Heart left ventricle (tissue), 13 donors: ENCODE measurements around the gene ATP11B.

Experiments used
- CTCF ChIP-seq, 12 donors: fragments of 200-600 bp; sonication (generic) in 4 of 12; IDR thresholded peaks; one replicate each; pipeline versions ENCODE4 v1.5.0 to v1.8.0; 2018 to 2022; ENCODE audit warnings: antibody characterized with exemption in 12 of 12, mild to moderate bottlenecking in 5 of 12
- POLR2A ChIP-seq, 2 donors: fragments of 450-650 bp; IDR thresholded peaks; one replicate each; pipeline ENCODE4 v1.6.1; 2017; ENCODE audit warnings: antibody characterized with exemption in 2 of 2, mild to moderate bottlenecking in 2 of 2, moderate library complexity in 2 of 2
- donor health status: ischemic (EF 13 %, LVEDD 7.1; RV severe dilation, severe dysfunction).
- donor health status: DM: no; HTN: yes; CAD: no.
- donor health status: DM: no; HTN: no; CAD: no.
- donor health status: ischemic (EF 25% LVEDD 6.9; RV normal size, moderate dysfunction).
- donor health status: ischemic (EF 25% LVEDD 5.7; RV mildly dilated, moderate dysfunction).
- donor health status: ischemic (EF 35%, LVEDD 5.7; RV mildly dilated, moderate dysfunction).
- donor health status: nonischemic (EF 11% LVEDD 7.7; RV severe dilation, severe dysfunction).
- donor health status: DM: yes; HTN: yes; CAD: no.
- donor health status: PGD.
- donor health status: ischemic (EF 29% LVEDD 5.4; RV normal size, mild dysfunction).
- donor health status: nonischemic (EF 23%, LVEDD 6.1; RV moderate dilation, normal function).

GRCh38 chr3:182925330-182925943, 132.1 kb downstream of the ATP11B start:
- no peak for TF ChIP-seq CTCF (IDR thresholded peaks at IDR 0.05)
- TF ChIP-seq POLR2A (IDR thresholded peaks at IDR 0.05) = no peak
